Fibroblast of lung (primary cell): ENCODE results near the gene SPG21. TPM values are rescaled to one million over a fixed set of nuclear protein-coding genes. Genes with fewer than 3 reads are reported as not detected.

Experiments used
- DNase-seq, 2 donors: peaks; one replicate each; pipeline versions ENCODE4 v3.0.0 to v3.0.0-alpha.2; 2010; ENCODE audit warnings: low read depth in 2 of 2
- H2AFZ ChIP-seq: 2 replicates; pipeline ENCODE4 v1.5.1; 2012; ENCODE audit warnings: low read length, control low read depth, inconsistent platforms
- H3K27ac ChIP-seq: 2 replicates; pipeline ENCODE4 v1.5.1; 2011; ENCODE audit warnings: low read length, control low read depth; ENCODE audit not compliant: insufficient read depth
- H3K27me3 ChIP-seq: 2 replicates; pipeline ENCODE4 v1.5.1; 2011; ENCODE audit warnings: mild to moderate bottlenecking, low read length; ENCODE audit not compliant: control insufficient read depth, insufficient read depth
- H3K36me3 ChIP-seq: 2 replicates; pipeline ENCODE4 v1.5.1; 2011; ENCODE audit warnings: low read length; ENCODE audit not compliant: control insufficient read depth, insufficient read depth
- H3K4me1 ChIP-seq: 2 replicates; pipeline ENCODE4 v1.5.1; 2011; ENCODE audit warnings: low read length; ENCODE audit not compliant: control insufficient read depth, insufficient read depth; ENCODE audit errors: extremely low read depth
- H3K4me2 ChIP-seq: 2 replicates; pipeline ENCODE4 v1.5.1; 2011; ENCODE audit warnings: low read length, control low read depth; ENCODE audit not compliant: insufficient read depth; ENCODE audit errors: extremely low read depth
- H3K4me3 ChIP-seq, 4 experiments: fragments of 200-600 bp in 1 of 4; sonication (generic) in 1 of 4; replicated peaks in 1 of 4; 2 replicates each; pipeline ENCODE4 v1.5.1; 2011 to 2016; ENCODE audit warnings: low read length in 4 of 4, low read depth in 3 of 4, mild to moderate bottlenecking in 3 of 4, control low read depth in 2 of 4, inconsistent platforms in 1 of 4, mixed read lengths in 1 of 4; ENCODE audit not compliant: insufficient read depth in 1 of 4; ENCODE audit errors: control extremely low read depth in 1 of 4
- H3K79me2 ChIP-seq: 2 replicates; pipeline ENCODE4 v1.5.1; 2012; ENCODE audit warnings: mild to moderate bottlenecking, low read length, inconsistent platforms; ENCODE audit not compliant: control insufficient read depth, insufficient read depth
- H3K9ac ChIP-seq: 2 replicates; pipeline ENCODE4 v1.5.1; 2011; ENCODE audit warnings: mild to moderate bottlenecking, low read length, control low read depth; ENCODE audit not compliant: insufficient read depth
- H3K9me3 ChIP-seq: 2 replicates; pipeline ENCODE4 v1.5.1; 2012; ENCODE audit warnings: low read depth, low read length; ENCODE audit not compliant: control insufficient read depth, insufficient read depth
- H4K20me1 ChIP-seq: 2 replicates; pipeline ENCODE4 v1.5.1; 2011; ENCODE audit warnings: low read length; ENCODE audit not compliant: control insufficient read depth, insufficient read depth; ENCODE audit errors: extremely low read depth
- EZH2 ChIP-seq: IDR thresholded peaks from 2 replicates; pipeline ENCODE4 v1.5.1; 2012; ENCODE audit warnings: low read length, control low read depth, mild to moderate bottlenecking; ENCODE audit errors: missing control alignments
- polyA plus RNA-seq, 2 donors: library from polyadenylated mRNA; depleted of rRNA in 1 of 2; stranded (reverse) in 1 of 2; unstranded in 1 of 2; fragments of >200 nt; gene quantifications; 2 replicates each; pipeline ENCODE4 v1.2.1, GENCODE V29; 2011 to 2012; ENCODE audit warnings: missing spikeins in 1 of 2
- total RNA-seq: library from RNA; depleted of rRNA; stranded (reverse); fragments of >200 nt; gene quantifications from 2 replicates; pipeline ENCODE4 v1.2.1, GENCODE V29; 2014
- TF ChIP-seq, protein P1 (sequence below), 2 donors: IDR thresholded peaks in 1 of 2; conservative IDR thresholded peaks in 1 of 2; 1 replicate in 1 of 2; 2 replicates in 1 of 2; pipeline ENCODE4 v1.5.1; 2011 to 2012; ENCODE audit warnings: low read length in 2 of 2, control low read depth in 1 of 2, inconsistent platforms in 1 of 2, low read depth in 1 of 2, mild to moderate bottlenecking in 1 of 2

Gene SPG21
- total and polyA plus RNA-seq, 2 donors (not counting 1 experiment from before 2014, with no cell fraction given): 68.4 to 95.3 TPM

DNA sequence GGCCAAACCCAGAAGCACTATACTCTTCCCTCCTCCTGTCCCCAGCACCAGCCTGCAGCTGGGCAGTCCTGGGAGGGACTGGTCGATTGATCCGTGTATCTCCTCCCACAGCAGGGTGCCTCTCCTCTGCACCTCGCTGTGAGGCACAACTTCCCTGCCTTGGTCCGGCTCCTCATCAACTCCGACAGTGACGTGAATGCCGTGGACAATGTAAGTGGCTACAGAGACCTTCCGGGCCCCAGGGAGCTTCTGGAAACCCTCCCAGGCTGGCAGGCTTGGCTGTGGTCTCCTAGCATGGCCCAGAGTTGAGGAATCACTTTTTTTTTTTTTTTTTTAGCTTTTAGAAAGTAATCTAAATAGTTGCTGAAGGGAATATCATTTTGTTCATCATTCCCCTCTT lies 47.4 kb downstream of the SPG21 start:
- H3K27me3 ChIP-seq: no peaks in the 10 kb centered on the region
- H3K79me2 ChIP-seq: no peaks in the 10 kb centered on the region
- TF ChIP-seq, protein P1, sequence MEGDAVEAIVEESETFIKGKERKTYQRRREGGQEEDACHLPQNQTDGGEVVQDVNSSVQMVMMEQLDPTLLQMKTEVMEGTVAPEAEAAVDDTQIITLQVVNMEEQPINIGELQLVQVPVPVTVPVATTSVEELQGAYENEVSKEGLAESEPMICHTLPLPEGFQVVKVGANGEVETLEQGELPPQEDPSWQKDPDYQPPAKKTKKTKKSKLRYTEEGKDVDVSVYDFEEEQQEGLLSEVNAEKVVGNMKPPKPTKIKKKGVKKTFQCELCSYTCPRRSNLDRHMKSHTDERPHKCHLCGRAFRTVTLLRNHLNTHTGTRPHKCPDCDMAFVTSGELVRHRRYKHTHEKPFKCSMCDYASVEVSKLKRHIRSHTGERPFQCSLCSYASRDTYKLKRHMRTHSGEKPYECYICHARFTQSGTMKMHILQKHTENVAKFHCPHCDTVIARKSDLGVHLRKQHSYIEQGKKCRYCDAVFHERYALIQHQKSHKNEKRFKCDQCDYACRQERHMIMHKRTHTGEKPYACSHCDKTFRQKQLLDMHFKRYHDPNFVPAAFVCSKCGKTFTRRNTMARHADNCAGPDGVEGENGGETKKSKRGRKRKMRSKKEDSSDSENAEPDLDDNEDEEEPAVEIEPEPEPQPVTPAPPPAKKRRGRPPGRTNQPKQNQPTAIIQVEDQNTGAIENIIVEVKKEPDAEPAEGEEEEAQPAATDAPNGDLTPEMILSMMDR (conservative IDR thresholded peaks at IDR 0.05 in 1 of 2, IDR thresholded peaks at IDR 0.05 in 1 of 2; ENCODE audit: low read depth in 1 of 2, low read length in 2 of 2): no peak
- TF ChIP-seq EZH2: no peak
- no peaks in the 10 kb centered on the region for H3K4me1 ChIP-seq
- H3K4me2 ChIP-seq: no peak overlapping the region
- no peak for DNase-seq
- no peaks in the 10 kb centered on the region for H4K20me1 ChIP-seq
- no peak overlapping the region for H2AFZ ChIP-seq
- H3K4me3 ChIP-seq: no peak overlapping the region
- no peak overlapping the region for H3K9ac ChIP-seq
- H3K36me3 ChIP-seq: no peaks in the 10 kb centered on the region
- H3K9me3 ChIP-seq: no peaks in the 10 kb centered on the region
- no peak overlapping the region for H3K27ac ChIP-seq

DNA sequence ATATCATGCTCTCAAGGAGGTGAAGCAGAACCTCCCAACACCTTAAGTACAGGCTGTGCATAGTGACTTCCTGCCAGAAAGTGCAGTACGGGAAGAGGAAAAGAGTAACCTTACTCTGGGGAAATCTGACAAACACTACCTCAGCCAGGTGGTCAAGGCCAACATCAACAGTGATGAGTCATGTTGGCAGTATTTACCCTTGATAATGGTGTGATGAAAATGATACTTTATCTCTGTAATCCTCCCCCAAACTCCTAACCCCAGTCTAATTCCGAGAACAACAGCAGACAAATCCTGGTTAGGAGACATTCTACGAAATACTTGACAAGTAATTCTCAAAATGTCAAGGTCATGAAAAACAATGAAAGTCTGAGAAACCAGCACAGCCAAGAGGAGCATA lies 51.5 kb downstream of the SPG21 start:
- TF ChIP-seq, protein P1 (conservative IDR thresholded peaks at IDR 0.05 in 1 of 2, IDR thresholded peaks at IDR 0.05 in 1 of 2; ENCODE audit: low read depth in 1 of 2, low read length in 2 of 2): no peak
- no peak for TF ChIP-seq EZH2
- Histone ChIP-seq H3K4me2 (no peak overlapping the region), H2AFZ (no peak overlapping the region), H3K27me3 (no peaks in the 10 kb centered on the region), H3K9me3 (no peaks in the 10 kb centered on the region), H3K36me3 (no peaks in the 10 kb centered on the region), H3K4me3 (no peak overlapping the region), H3K79me2 (no peaks in the 10 kb centered on the region), H3K4me1 (no peaks in the 10 kb centered on the region), H3K27ac (no peak overlapping the region), H4K20me1 (no peaks in the 10 kb centered on the region), H3K9ac (no peak overlapping the region)
- DNase-seq: peak in 1 of 2 donors; percentile 70

DNA sequence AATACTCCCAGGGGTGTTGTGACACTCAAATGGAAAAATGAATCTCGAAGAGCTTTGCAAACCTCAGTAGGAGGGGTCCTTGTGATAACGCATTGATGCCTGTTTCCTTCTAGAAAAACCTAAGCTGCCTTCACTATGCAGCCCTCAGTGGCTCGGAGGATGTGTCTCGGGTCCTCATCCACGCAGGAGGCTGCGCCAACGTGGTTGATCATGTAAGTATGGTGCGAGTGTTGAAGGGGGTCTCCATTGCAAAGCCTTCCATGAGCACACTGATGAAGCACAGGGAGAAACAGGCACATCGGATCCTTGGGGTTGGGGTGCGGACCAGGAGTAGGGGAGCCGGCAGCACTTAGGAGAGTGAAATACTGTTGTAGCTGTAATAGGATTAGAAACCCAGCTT lies 55.7 kb downstream of the SPG21 start:
- no peak for DNase-seq
- no peaks in the 10 kb centered on the region for H3K36me3 ChIP-seq
- no peak overlapping the region for H3K9ac ChIP-seq
- no peaks in the 10 kb centered on the region for H3K27me3 ChIP-seq
- H4K20me1 ChIP-seq: no peaks in the 10 kb centered on the region
- H3K4me3 ChIP-seq: no peak overlapping the region
- H3K27ac ChIP-seq: no peak overlapping the region
- H3K4me2 ChIP-seq: no peak overlapping the region
- H3K9me3 ChIP-seq: no peaks in the 10 kb centered on the region
- no peak for TF ChIP-seq EZH2
- TF ChIP-seq, protein P1 (conservative IDR thresholded peaks at IDR 0.05 in 1 of 2, IDR thresholded peaks at IDR 0.05 in 1 of 2; ENCODE audit: low read depth in 1 of 2, low read length in 2 of 2): no peak
- H2AFZ ChIP-seq: no peak overlapping the region
- H3K79me2 ChIP-seq: no peaks in the 10 kb centered on the region
- H3K4me1 ChIP-seq: peaks cover 2% of the 10 kb centered on the region
